ENCODE measurements around the gene MTTP.

The MTTP gene

GRCh38 chr4:99653916-99654315 lies 79.3 kb downstream of the MTTP start:
- H3K4me1 ChIP-seq: no peaks in the 10 kb centered on the region
- no peak for DNase-seq (ENCODE audit: low spot score in 2 of 2)
- no peaks in the 10 kb centered on the region for H3K27me3 ChIP-seq (ENCODE audit: low read depth)
- H3K36me3 ChIP-seq (replicated peaks): no peaks in the 10 kb centered on the region
- no peak overlapping the region for H3K4me3 ChIP-seq
- H3K9me3 ChIP-seq: no peaks in the 10 kb centered on the region
- in situ Hi-C loops (cut with MboI; ENCODE audit: low sequenced_read_pairs): no loop called here

GRCh38 chr4:99654361-99654761 lies 79.7 kb downstream of the MTTP start:
- Histone ChIP-seq H3K4me1 (no peaks in the 10 kb centered on the region), H3K4me3 (no peak overlapping the region), H3K36me3 (replicated peaks) (no peaks in the 10 kb centered on the region), H3K9me3 (no peaks in the 10 kb centered on the region), H3K27me3 (ENCODE audit: low read depth) (no peaks in the 10 kb centered on the region)
- in situ Hi-C loops (cut with MboI; ENCODE audit: low sequenced_read_pairs): no loop called here
- DNase-seq (ENCODE audit: low spot score in 2 of 2): no peak

DNA sequence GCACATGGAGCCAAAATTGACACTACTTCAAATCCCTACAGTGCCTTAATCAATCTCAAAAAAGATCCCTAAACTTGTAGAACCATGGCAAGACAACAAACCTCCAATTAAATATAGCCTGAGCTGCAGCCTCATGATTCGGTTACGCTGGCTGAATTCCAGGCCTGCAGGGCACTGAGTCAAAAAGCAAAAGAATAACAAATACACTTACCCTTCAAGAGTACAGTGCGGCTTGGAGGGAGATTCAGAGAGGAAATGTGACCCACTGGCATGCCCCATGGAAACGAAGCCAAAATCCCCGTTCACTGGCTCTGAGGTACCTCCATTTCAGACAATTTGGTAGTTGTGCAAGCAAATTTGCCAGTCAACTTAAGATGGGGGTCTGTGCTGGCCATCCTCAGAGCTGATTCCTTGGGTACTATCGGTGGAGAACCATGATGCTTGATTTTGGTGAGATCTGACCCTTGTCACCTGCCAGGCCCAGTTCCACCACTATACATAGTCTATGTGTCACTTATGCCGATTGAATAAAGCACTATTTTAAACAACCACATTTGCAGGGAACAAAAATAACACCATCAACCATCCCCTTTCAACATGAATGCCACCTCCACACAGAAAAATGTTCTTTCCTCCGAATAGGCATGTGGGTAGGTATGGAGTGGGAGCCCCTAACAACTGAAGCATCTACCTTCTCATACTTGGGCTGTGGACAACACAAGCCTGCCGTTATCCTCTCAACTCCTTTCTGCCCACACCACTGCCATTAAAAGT lies 80.9 kb downstream of the MTTP start:
- H3K4me3 ChIP-seq: no peak overlapping the region
- DNase-seq (ENCODE audit: low spot score in 2 of 2): no peak
- no peaks in the 10 kb centered on the region for H3K4me1 ChIP-seq
- H3K27me3 ChIP-seq (ENCODE audit: low read depth): no peaks in the 10 kb centered on the region
- H3K9me3 ChIP-seq: no peaks in the 10 kb centered on the region
- in situ Hi-C loops (cut with MboI; ENCODE audit: low sequenced_read_pairs): no loop called here
- H3K36me3 ChIP-seq (replicated peaks): no peaks in the 10 kb centered on the region

- no peaks in the 10 kb centered on the region for H3K4me1 ChIP-seq
- H3K36me3 ChIP-seq (replicated peaks): no peaks in the 10 kb centered on the region
- in situ Hi-C loops (cut with MboI; ENCODE audit: low sequenced_read_pairs): no loop called here
- no peaks in the 10 kb centered on the region for H3K27me3 ChIP-seq (ENCODE audit: low read depth)
- H3K9me3 ChIP-seq: no peaks in the 10 kb centered on the region
- no peak for DNase-seq (ENCODE audit: low spot score in 2 of 2)
- no peak within 1 kb of the TSS for H3K4me3 ChIP-seq
Measured at GRCh38 chr4:99657798-99658197, 83.2 kb downstream of the MTTP start, which contains the start of gene C4orf54. Gene C4orf54 (minus strand): TSS chr4:99657828. CDS start chr4:99654648, 3,180 bp downstream.

GRCh38 chr4:99658666-99659065 lies 84.0 kb downstream of the MTTP start:
- no peaks in the 10 kb centered on the region for H3K27me3 ChIP-seq (ENCODE audit: low read depth)
- DNase-seq (ENCODE audit: low spot score in 2 of 2): no peak
- in situ Hi-C loops (cut with MboI; ENCODE audit: low sequenced_read_pairs): no loop called here
- H3K4me1 ChIP-seq: no peaks in the 10 kb centered on the region
- no peaks in the 10 kb centered on the region for H3K36me3 ChIP-seq (replicated peaks)
- no peak overlapping the region for H3K4me3 ChIP-seq
- H3K9me3 ChIP-seq: no peaks in the 10 kb centered on the region

DNA sequence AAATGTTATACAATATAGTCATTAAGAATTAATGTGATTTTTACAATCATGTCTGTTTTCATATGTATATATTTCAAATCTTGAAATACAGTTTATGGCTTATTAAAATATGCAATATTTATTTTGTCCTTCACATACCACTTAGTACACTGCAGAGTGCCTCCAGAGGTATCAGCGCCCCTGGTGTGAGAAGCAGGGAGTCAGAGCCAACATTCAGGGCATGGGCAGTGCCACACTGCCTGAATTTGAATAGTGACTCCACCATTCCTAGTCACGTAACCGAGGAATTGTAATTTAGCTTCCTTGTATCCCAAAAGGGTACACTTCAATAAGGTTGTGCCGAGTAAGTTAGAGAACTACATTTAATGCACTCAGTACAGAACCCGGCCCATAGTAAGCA lies 87.3 kb downstream of the MTTP start:
- no peaks in the 10 kb centered on the region for H3K27me3 ChIP-seq (ENCODE audit: low read depth)
- in situ Hi-C loops (cut with MboI; ENCODE audit: low sequenced_read_pairs): no loop called here
- H3K9me3 ChIP-seq: no peaks in the 10 kb centered on the region
- H3K4me3 ChIP-seq: no peak overlapping the region
- H3K4me1 ChIP-seq: no peaks in the 10 kb centered on the region
- no peaks in the 10 kb centered on the region for H3K36me3 ChIP-seq (replicated peaks)
- DNase-seq (ENCODE audit: low spot score in 2 of 2): no peak

DNA sequence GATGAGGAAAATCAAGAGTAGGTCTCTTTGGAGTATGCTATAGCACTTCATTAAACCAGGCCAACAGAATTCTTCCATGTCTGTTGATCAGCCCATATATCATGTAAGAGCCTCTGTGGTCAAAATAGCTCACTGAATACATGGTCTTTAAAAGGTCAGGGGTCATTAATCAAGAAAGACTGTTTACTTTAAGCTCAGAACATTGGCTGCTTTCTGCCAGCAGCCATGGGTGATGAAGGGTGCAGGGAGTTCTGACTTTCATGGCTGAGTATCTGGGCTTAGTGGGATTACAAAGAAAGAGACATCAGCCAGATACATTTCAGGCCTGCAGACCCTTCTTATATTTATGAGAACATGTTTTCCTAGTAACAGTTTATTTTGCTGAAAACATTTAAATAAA lies 90.1 kb downstream of the MTTP start:
- H3K9me3 ChIP-seq: no peaks in the 10 kb centered on the region
- no peak overlapping the region for H3K4me3 ChIP-seq
- H3K4me1 ChIP-seq: no peaks in the 10 kb centered on the region
- H3K27me3 ChIP-seq (ENCODE audit: low read depth): no peaks in the 10 kb centered on the region
- no peaks in the 10 kb centered on the region for H3K36me3 ChIP-seq (replicated peaks)
- in situ Hi-C loops (cut with MboI; ENCODE audit: low sequenced_read_pairs): no loop called here
- no peak for DNase-seq (ENCODE audit: low spot score in 2 of 2)

- H3K4me1 ChIP-seq: no peaks in the 10 kb centered on the region
- H3K27me3 ChIP-seq (ENCODE audit: low read depth): no peaks in the 10 kb centered on the region
- H3K9me3 ChIP-seq: no peaks in the 10 kb centered on the region; the same call in 1 of the 2 replicates
- DNase-seq (ENCODE audit: low spot score in 2 of 2): no peak
- H3K36me3 ChIP-seq (replicated peaks): no peaks in the 10 kb centered on the region
- H3K4me3 ChIP-seq: no peak overlapping the region
- in situ Hi-C loops (cut with MboI; ENCODE audit: low sequenced_read_pairs): no loop called here
Measured at GRCh38 chr4:99665983-99666382, 91.4 kb downstream of the MTTP start.

DNA sequence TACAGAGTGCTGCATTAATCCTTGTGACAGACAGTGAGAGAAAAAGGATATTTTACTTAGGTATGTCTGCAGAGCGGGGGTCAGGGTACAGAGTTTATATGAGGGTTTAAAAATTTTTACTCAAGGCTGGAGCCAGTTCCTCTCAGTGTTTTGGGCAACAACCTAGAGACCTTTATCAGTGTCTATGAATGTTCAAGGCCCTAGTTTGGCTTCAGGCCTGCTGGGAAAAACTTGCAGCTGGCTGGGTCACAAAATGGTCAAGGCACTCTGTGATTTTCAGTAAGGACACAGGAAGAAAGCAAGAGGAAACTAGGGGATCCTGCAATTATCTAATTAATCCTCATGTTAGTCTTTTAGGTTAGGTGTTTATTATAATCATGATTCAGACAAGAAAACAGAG lies 93.8 kb downstream of the MTTP start:
- Histone ChIP-seq H3K4me3 (no peak overlapping the region), H3K9me3 (no peaks in the 10 kb centered on the region; the same call in 1 of the 2 replicates), H3K36me3 (replicated peaks) (no peaks in the 10 kb centered on the region), H3K27me3 (ENCODE audit: low read depth) (no peaks in the 10 kb centered on the region), H3K4me1 (no peaks in the 10 kb centered on the region)
- no peak for DNase-seq (ENCODE audit: low spot score in 2 of 2)
- in situ Hi-C loops (cut with MboI; ENCODE audit: low sequenced_read_pairs): no loop called here

DNA sequence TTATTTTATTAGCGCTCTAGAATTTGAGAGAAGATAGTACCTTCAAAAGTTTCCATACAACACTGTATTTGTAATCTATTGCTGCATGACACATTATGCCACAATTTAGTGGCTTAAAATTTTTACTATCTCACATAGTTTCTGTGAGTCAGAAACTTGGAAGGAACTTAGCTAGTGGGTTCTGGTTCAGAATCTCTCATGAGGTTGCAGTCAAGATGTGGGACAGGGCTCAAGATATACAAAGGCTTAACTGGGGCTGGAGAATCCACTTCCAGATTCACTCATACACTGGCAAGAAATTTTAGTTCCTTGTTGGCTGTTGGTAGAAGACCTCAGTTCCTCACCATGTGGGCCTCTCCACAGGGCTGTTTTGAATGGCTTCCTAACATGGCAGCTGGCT lies 94.5 kb downstream of the MTTP start:
- H3K27me3 ChIP-seq (ENCODE audit: low read depth): no peaks in the 10 kb centered on the region
- H3K4me3 ChIP-seq: no peak overlapping the region
- H3K4me1 ChIP-seq: no peaks in the 10 kb centered on the region
- DNase-seq (ENCODE audit: low spot score in 2 of 2): no peak
- in situ Hi-C loops (cut with MboI; ENCODE audit: low sequenced_read_pairs): no loop called here
- no peaks in the 10 kb centered on the region for H3K36me3 ChIP-seq (replicated peaks)
- H3K9me3 ChIP-seq: no peaks in the 10 kb centered on the region; the same call in 1 of the 2 replicates

GRCh38 chr4:99670409-99671073 lies 95.9 kb downstream of the MTTP start:
- in situ Hi-C loops (cut with MboI; ENCODE audit: low sequenced_read_pairs): no loop called here
- Histone ChIP-seq H3K9me3 (no peaks in the 10 kb centered on the region; the same call in 1 of the 2 replicates), H3K4me1 (no peaks in the 10 kb centered on the region), H3K27me3 (ENCODE audit: low read depth) (no peaks in the 10 kb centered on the region), H3K36me3 (replicated peaks) (no peaks in the 10 kb centered on the region), H3K4me3 (no peak overlapping the region)
- DNase-seq (ENCODE audit: low spot score in 2 of 2): no peak

Measured in HAP-1 (cell line).